ENCODE results near the gene MPG.
A peak's percentile ranks its signal among the peaks of the same experiment; 100 is the strongest.

MPG gene

GRCh38 chr16:50769-51591, 27.0 kb upstream of the MPG start:
- no peak for DNase-seq (ENCODE audit: low spot score)

GRCh38 chr16:53346-54236, 24.4 kb upstream of the MPG start, which contains the start of the genes POLR3K and SNRNP25:
Gene POLR3K (minus strand): TSS chr16:53608. CDS start chr16:53586, 22 bp downstream.
Gene SNRNP25 (plus strand): TSS chr16:53828. CDS start chr16:54017, 189 bp downstream.
- peak; percentile 98 for DNase-seq (ENCODE audit: low spot score)

GRCh38 chr16:54237-54581, 23.8 kb upstream of the MPG start:
- DNase-seq (ENCODE audit: low spot score), result no peak

GRCh38 chr16:55571-56136, 22.4 kb upstream of the MPG start:
- no peak for DNase-seq (ENCODE audit: low spot score)

- no peak for DNase-seq (ENCODE audit: low spot score)
These were observed 21.6 kb upstream of the MPG start for GRCh38 chr16:56231-56927.

GRCh38 chr16:57711-58110, 20.3 kb upstream of the MPG start:
- DNase-seq (ENCODE audit: low spot score), result no peak

GRCh38 chr16:58491-59439, 19.3 kb upstream of the MPG start:
- DNase-seq (ENCODE audit: low spot score), result no peak

GRCh38 chr16:59440-60059, 18.5 kb upstream of the MPG start:
- no peak for DNase-seq (ENCODE audit: low spot score)

GRCh38 chr16:60166-60565, 17.9 kb upstream of the MPG start:
- DNase-seq (ENCODE audit: low spot score), result no peak

GRCh38 chr16:60929-61878, 16.8 kb upstream of the MPG start:
- no peak for DNase-seq (ENCODE audit: low spot score)

GRCh38 chr16:61879-62281, 16.1 kb upstream of the MPG start:
- no peak for DNase-seq (ENCODE audit: low spot score)

- no peak for DNase-seq (ENCODE audit: low spot score)
These were observed 15.6 kb upstream of the MPG start for GRCh38 chr16:62283-62967.

GRCh38 chr16:62968-63391, 15.0 kb upstream of the MPG start:
- DNase-seq (ENCODE audit: low spot score), result no peak

GRCh38 chr16:63466-63865, 14.6 kb upstream of the MPG start:
- DNase-seq (ENCODE audit: low spot score), result no peak

GRCh38 chr16:63998-64913, 13.8 kb upstream of the MPG start:
- no peak for DNase-seq (ENCODE audit: low spot score)

- DNase-seq (ENCODE audit: low spot score), result no peak
These were observed 13.1 kb upstream of the MPG start for GRCh38 chr16:64914-65255.

- DNase-seq (ENCODE audit: low spot score), result peak; percentile 83
These were observed 12.3 kb upstream of the MPG start for GRCh38 chr16:65745-66144.
